Measurements from ENCODE around the gene RDH5.

The RDH5 gene

GRCh38 chr12:55675666-55676065, 44.5 kb upstream of the RDH5 start:
- Histone ChIP-seq H3K79me2 (ENCODE audit: insufficient read depth, low read length) (no peaks in the 10 kb centered on the region), H3K27me3 (ENCODE audit: insufficient read depth, low read length, poor library complexity, severe bottlenecking) (no peaks in the 10 kb centered on the region), H3K4me2 (ENCODE audit: low read depth, low read length, poor library complexity, severe bottlenecking) (no peak overlapping the region), H2AFZ (ENCODE audit: low read length) (no peak overlapping the region), H3K9me3 (ENCODE audit: insufficient read depth, low read depth, low read length) (no peaks in the 10 kb centered on the region), H3K36me3 (ENCODE audit: insufficient read depth, low read length) (no peaks in the 10 kb centered on the region), H3K4me3 (ENCODE audit: low read length, poor library complexity, severe bottlenecking) (no peak overlapping the region), H4K20me1 (ENCODE audit: insufficient read depth, low read length, poor library complexity, severe bottlenecking) (no peaks in the 10 kb centered on the region), H3F3A (ENCODE audit: low read depth) (no peaks in the 10 kb centered on the region), H3K9me2 (replicated peaks; ENCODE audit: low read depth, low read length) (no peaks in the 10 kb centered on the region), H3K4me1 (ENCODE audit: insufficient read depth, low read length, poor library complexity, severe bottlenecking) (no peaks in the 10 kb centered on the region), H3K9ac (ENCODE audit: low read depth, low read length, poor library complexity, severe bottlenecking) (no peak overlapping the region)
- TF ChIP-seq EZH2phosphoT487 (IDR thresholded peaks at IDR 0.05; ENCODE audit: borderline replicate concordance) = no peak
- TF ChIP-seq CTCF (conservative IDR thresholded peaks at IDR 0.05; ENCODE audit: low read length) = no peak

GRCh38 chr12:55676707-55677106, 43.5 kb upstream of the RDH5 start:
- Histone ChIP-seq H4K20me1 (ENCODE audit: insufficient read depth, low read length, poor library complexity, severe bottlenecking) (no peaks in the 10 kb centered on the region), H3K27me3 (ENCODE audit: insufficient read depth, low read length, poor library complexity, severe bottlenecking) (no peaks in the 10 kb centered on the region), H3K36me3 (ENCODE audit: insufficient read depth, low read length) (no peaks in the 10 kb centered on the region), H3K79me2 (ENCODE audit: insufficient read depth, low read length) (no peaks in the 10 kb centered on the region), H3K4me3 (ENCODE audit: low read length, poor library complexity, severe bottlenecking) (no peak overlapping the region), H3K9me2 (replicated peaks; ENCODE audit: low read depth, low read length) (no peaks in the 10 kb centered on the region), H3F3A (ENCODE audit: low read depth) (no peaks in the 10 kb centered on the region), H3K9me3 (ENCODE audit: insufficient read depth, low read depth, low read length) (no peaks in the 10 kb centered on the region), H3K4me2 (ENCODE audit: low read depth, low read length, poor library complexity, severe bottlenecking) (no peak overlapping the region), H2AFZ (ENCODE audit: low read length) (no peak overlapping the region), H3K4me1 (ENCODE audit: insufficient read depth, low read length, poor library complexity, severe bottlenecking) (peaks cover 6% of the 10 kb centered on the region), H3K9ac (ENCODE audit: low read depth, low read length, poor library complexity, severe bottlenecking) (no peak overlapping the region)
- TF ChIP-seq EZH2phosphoT487 (IDR thresholded peaks at IDR 0.05; ENCODE audit: borderline replicate concordance) = no peak
- no peak for TF ChIP-seq CTCF (conservative IDR thresholded peaks at IDR 0.05; ENCODE audit: low read length)

- H3K9me2 ChIP-seq (replicated peaks; ENCODE audit: low read depth, low read length) = no peaks in the 10 kb centered on the region
- H3K36me3 ChIP-seq (ENCODE audit: insufficient read depth, low read length) = no peaks in the 10 kb centered on the region
- no peaks in the 10 kb centered on the region for H4K20me1 ChIP-seq (ENCODE audit: insufficient read depth, low read length, poor library complexity, severe bottlenecking)
- H3K9me3 ChIP-seq (ENCODE audit: insufficient read depth, low read depth, low read length) = no peaks in the 10 kb centered on the region
- TF ChIP-seq EZH2phosphoT487 (IDR thresholded peaks at IDR 0.05; ENCODE audit: borderline replicate concordance) (no peak), CTCF (conservative IDR thresholded peaks at IDR 0.05; ENCODE audit: low read length) (no peak)
- no peak overlapping the region for H3K4me2 ChIP-seq (ENCODE audit: low read depth, low read length, poor library complexity, severe bottlenecking)
- no peaks in the 10 kb centered on the region for H3F3A ChIP-seq (ENCODE audit: low read depth)
- peaks cover 15% of the 10 kb centered on the region; the same call in 1 of the 2 replicates for H3K79me2 ChIP-seq (ENCODE audit: insufficient read depth, low read length)
- no peaks in the 10 kb centered on the region for H3K27me3 ChIP-seq (ENCODE audit: insufficient read depth, low read length, poor library complexity, severe bottlenecking)
- no peak overlapping the region for H2AFZ ChIP-seq (ENCODE audit: low read length)
- no peak overlapping the region for H3K4me3 ChIP-seq (ENCODE audit: low read length, poor library complexity, severe bottlenecking)
- no peak overlapping the region for H3K9ac ChIP-seq (ENCODE audit: low read depth, low read length, poor library complexity, severe bottlenecking)
- H3K4me1 ChIP-seq (ENCODE audit: insufficient read depth, low read length, poor library complexity, severe bottlenecking) = peaks cover 23% of the 10 kb centered on the region
Observed at GRCh38 chr12:55679691-55680090, 40.5 kb upstream of the RDH5 start.

All from Loucy (cell line).